ENCODE measurements around the gene GNAT2.

Gene GNAT2

GRCh38 chr1:109567877-109568672 is 51.3 kb downstream of the GNAT2 start:
- no peak overlapping the region for H3K4me3 ChIP-seq (ENCODE audit: control insufficient read depth, low read depth, low read length)
- no peak for DNase-seq (ENCODE audit: low read depth)
- no peak for TF ChIP-seq CTCF (IDR thresholded peaks at IDR 0.05; ENCODE audit: control insufficient read depth, insufficient read depth, low read depth, low read length, missing control alignments)

- no peak overlapping the region for H3K4me3 ChIP-seq (ENCODE audit: control insufficient read depth, low read depth, low read length)
- no peak for DNase-seq (ENCODE audit: low read depth)
- no peak for TF ChIP-seq CTCF (IDR thresholded peaks at IDR 0.05; ENCODE audit: control insufficient read depth, insufficient read depth, low read depth, low read length, missing control alignments)
Measured at GRCh38 chr1:109566982-109567381, 52.4 kb downstream of the GNAT2 start.

GRCh38 chr1:109565241-109565640 is 54.2 kb downstream of the GNAT2 start:
- H3K4me3 ChIP-seq (ENCODE audit: control insufficient read depth, low read depth, low read length), result no peak overlapping the region
- DNase-seq (ENCODE audit: low read depth), result no peak
- TF ChIP-seq CTCF (IDR thresholded peaks at IDR 0.05; ENCODE audit: control insufficient read depth, insufficient read depth, low read depth, low read length, missing control alignments), result no peak

- DNase-seq (ENCODE audit: low read depth), result no peak
- TF ChIP-seq CTCF (IDR thresholded peaks at IDR 0.05; ENCODE audit: control insufficient read depth, insufficient read depth, low read depth, low read length, missing control alignments), result no peak
- no peak overlapping the region for H3K4me3 ChIP-seq (ENCODE audit: control insufficient read depth, low read depth, low read length)
Measured at GRCh38 chr1:109564194-109564878, 55.1 kb downstream of the GNAT2 start.

GRCh38 chr1:109559995-109560394 is 59.4 kb downstream of the GNAT2 start:
- no peak overlapping the region for H3K4me3 ChIP-seq (ENCODE audit: control insufficient read depth, low read depth, low read length)
- no peak for TF ChIP-seq CTCF (IDR thresholded peaks at IDR 0.05; ENCODE audit: control insufficient read depth, insufficient read depth, low read depth, low read length, missing control alignments)
- no peak for DNase-seq (ENCODE audit: low read depth)

- no peak overlapping the region for H3K4me3 ChIP-seq (ENCODE audit: control insufficient read depth, low read depth, low read length)
- no peak for DNase-seq (ENCODE audit: low read depth)
- no peak for TF ChIP-seq CTCF (IDR thresholded peaks at IDR 0.05; ENCODE audit: control insufficient read depth, insufficient read depth, low read depth, low read length, missing control alignments)
Measured at GRCh38 chr1:109557520-109557919, 61.9 kb downstream of the GNAT2 start.

Data from AG09309 (cell line).